ENCODE measurements around the gene ATXN7L1. TPM values are rescaled to one million over a fixed set of nuclear protein-coding genes. Genes with fewer than 3 reads are reported as not detected.

The ATXN7L1 gene
- total RNA-seq, 1 experiment from 2014 or later: 29.9 TPM

GRCh38 chr7:105650382-105650970 lies 225.9 kb downstream of the ATXN7L1 start:
- Histone ChIP-seq H3K36me3 (ENCODE audit: insufficient read depth, low read length, poor library complexity, severe bottlenecking) (peaks cover 13% of the 10 kb centered on the region), H3K9me3 (ENCODE audit: low read depth, low read length, poor library complexity, severe bottlenecking) (no peaks in the 10 kb centered on the region), H3K27ac (ENCODE audit: low read depth, low read length, poor library complexity, severe bottlenecking) (peak overlapping the region; percentile 53), H3K27me3 (replicated peaks; ENCODE audit: insufficient read depth, low read depth, low read length, poor library complexity) (no peaks in the 10 kb centered on the region), H3K4me3 (ENCODE audit: low read depth, low read length, poor library complexity, severe bottlenecking) (no peak overlapping the region), H3K4me1 (ENCODE audit: insufficient read depth, low read length, poor library complexity, severe bottlenecking) (peaks cover 64% of the 10 kb centered on the region)
- intact Hi-C loops (cut with micrococcal nuclease; ENCODE audit: unreplicated experiment): loop anchor here (5.0 to 10.0 kb wide), 5 partner anchors 42 to 502 kb away; partner anchors contain the start of gene ATXN7L1
- TF ChIP-seq CTCF (conservative IDR thresholded peaks at IDR 0.05; ENCODE audit: low read depth, low read length) (no peak), EZH2 (IDR thresholded peaks at IDR 0.05; ENCODE audit: borderline replicate concordance, low read depth, low read length, poor library complexity, severe bottlenecking) (no peak)
- no TSS peak for BruUV-seq (replicated peaks)
- ChIA-PET CTCF (interaction anchor here (0.7 kb wide), 1 partner anchor 109 kb away, joined by 3 read pairs; no protein-coding TSS in a partner anchor), POLR2A (ENCODE audit: low non-redundant PET) (no interaction called here)
- DNase-seq (ENCODE audit: low spot score): no peak

GRCh38 chr7:105649727-105650381 lies 226.5 kb downstream of the ATXN7L1 start:
- H3K27me3 ChIP-seq (replicated peaks; ENCODE audit: insufficient read depth, low read depth, low read length, poor library complexity): no peaks in the 10 kb centered on the region
- POLR2A ChIA-PET (ENCODE audit: low non-redundant PET): interaction anchor here (0.6 kb wide), 1 partner anchor 379 kb away, joined by 4 read pairs; no protein-coding TSS in a partner anchor
- peaks cover 13% of the 10 kb centered on the region for H3K36me3 ChIP-seq (ENCODE audit: insufficient read depth, low read length, poor library complexity, severe bottlenecking)
- DNase-seq (ENCODE audit: low spot score): peak; percentile 64
- H3K4me1 ChIP-seq (ENCODE audit: insufficient read depth, low read length, poor library complexity, severe bottlenecking): peaks cover 58% of the 10 kb centered on the region
- H3K27ac ChIP-seq (ENCODE audit: low read depth, low read length, poor library complexity, severe bottlenecking): peak overlapping the region; percentile 53
- no TSS peak for BruUV-seq (replicated peaks)
- no peak overlapping the region for H3K4me3 ChIP-seq (ENCODE audit: low read depth, low read length, poor library complexity, severe bottlenecking)
- TF ChIP-seq CTCF (conservative IDR thresholded peaks at IDR 0.05; ENCODE audit: low read depth, low read length) (no peak), EZH2 (IDR thresholded peaks at IDR 0.05; ENCODE audit: borderline replicate concordance, low read depth, low read length, poor library complexity, severe bottlenecking) (no peak)
- CTCF ChIA-PET: interaction anchor here (0.7 to 1.2 kb wide), 2 partner anchors 110 to 504 kb away, joined by 3 read pairs; no protein-coding TSS in a partner anchor
- intact Hi-C loops (cut with micrococcal nuclease; ENCODE audit: unreplicated experiment): loop anchor here (5.0 to 10.0 kb wide), 5 partner anchors 42 to 502 kb away; partner anchors contain the start of gene ATXN7L1
- H3K9me3 ChIP-seq (ENCODE audit: low read depth, low read length, poor library complexity, severe bottlenecking): no peaks in the 10 kb centered on the region

GRCh38 chr7:105648561-105649401 lies 227.6 kb downstream of the ATXN7L1 start:
- Histone ChIP-seq H3K27ac (ENCODE audit: low read depth, low read length, poor library complexity, severe bottlenecking) (peak overlapping the region; percentile 53), H3K9me3 (ENCODE audit: low read depth, low read length, poor library complexity, severe bottlenecking) (no peaks in the 10 kb centered on the region), H3K36me3 (ENCODE audit: insufficient read depth, low read length, poor library complexity, severe bottlenecking) (peaks cover 9% of the 10 kb centered on the region), H3K4me1 (ENCODE audit: insufficient read depth, low read length, poor library complexity, severe bottlenecking) (peaks cover 60% of the 10 kb centered on the region), H3K27me3 (replicated peaks; ENCODE audit: insufficient read depth, low read depth, low read length, poor library complexity) (no peaks in the 10 kb centered on the region), H3K4me3 (ENCODE audit: low read depth, low read length, poor library complexity, severe bottlenecking) (no peak overlapping the region)
- intact Hi-C loops (cut with micrococcal nuclease; ENCODE audit: unreplicated experiment): no loop called here
- ChIA-PET CTCF (interaction anchor here (0.5 to 1.2 kb wide), 2 partner anchors 23 to 505 kb away, joined by 3 to 15 read pairs; no protein-coding TSS in a partner anchor), POLR2A (ENCODE audit: low non-redundant PET) (interaction anchor here (0.6 kb wide), 1 partner anchor 380 kb away, joined by 4 read pairs; no protein-coding TSS in a partner anchor)
- BruUV-seq (replicated peaks): no TSS peak
- DNase-seq (ENCODE audit: low spot score): peak; percentile 78
- TF ChIP-seq CTCF (conservative IDR thresholded peaks at IDR 0.05; ENCODE audit: low read depth, low read length): no peak
- TF ChIP-seq EZH2 (IDR thresholded peaks at IDR 0.05; ENCODE audit: borderline replicate concordance, low read depth, low read length, poor library complexity, severe bottlenecking): no peak
